ENCODE data around the gene FCAMR.

FCAMR gene

GRCh38 chr1:206970446-206970845 lies at the start of gene FCAMR:
Gene FCAMR, minus strand, starts transcription at chr1:206970460. Its CDS starts 335 bp downstream, at chr1:206970125.
- DNase-seq (ENCODE audit: low read depth) = no peak

- DNase-seq (ENCODE audit: low read depth) = no peak
Measured at GRCh38 chr1:207019661-207020060, 49.4 kb upstream of the FCAMR start.

DNA sequence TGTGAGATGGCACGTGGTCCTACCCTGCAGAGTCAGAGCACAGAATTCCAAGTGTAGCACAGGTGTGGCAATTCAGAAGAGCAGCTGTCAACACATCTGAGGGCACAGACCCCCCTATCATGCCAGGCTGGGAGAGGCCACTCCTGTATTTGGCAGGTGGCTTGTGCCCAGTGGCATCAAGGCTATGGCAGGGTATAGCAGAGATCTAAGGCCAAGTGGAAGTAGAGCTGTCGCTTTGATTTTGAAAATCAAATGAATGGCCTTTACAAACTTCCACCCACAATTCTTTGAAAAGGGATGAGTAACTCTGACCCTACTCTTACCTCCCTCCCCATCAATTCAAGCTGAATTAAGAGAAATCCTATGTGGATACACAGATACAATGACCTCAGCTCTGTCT lies 48.9 kb upstream of the FCAMR start:
- DNase-seq (ENCODE audit: low read depth) = no peak

GRCh38 chr1:207018707-207019106 lies 48.4 kb upstream of the FCAMR start:
- no peak for DNase-seq (ENCODE audit: low read depth)

GRCh38 chr1:207017615-207018559 lies 47.6 kb upstream of the FCAMR start:
- DNase-seq (ENCODE audit: low read depth) = no peak

GRCh38 chr1:207015791-207016190 lies 45.5 kb upstream of the FCAMR start:
- DNase-seq (ENCODE audit: low read depth) = no peak

GRCh38 chr1:207014728-207015127 lies 44.5 kb upstream of the FCAMR start:
- no peak for DNase-seq (ENCODE audit: low read depth)

DNA sequence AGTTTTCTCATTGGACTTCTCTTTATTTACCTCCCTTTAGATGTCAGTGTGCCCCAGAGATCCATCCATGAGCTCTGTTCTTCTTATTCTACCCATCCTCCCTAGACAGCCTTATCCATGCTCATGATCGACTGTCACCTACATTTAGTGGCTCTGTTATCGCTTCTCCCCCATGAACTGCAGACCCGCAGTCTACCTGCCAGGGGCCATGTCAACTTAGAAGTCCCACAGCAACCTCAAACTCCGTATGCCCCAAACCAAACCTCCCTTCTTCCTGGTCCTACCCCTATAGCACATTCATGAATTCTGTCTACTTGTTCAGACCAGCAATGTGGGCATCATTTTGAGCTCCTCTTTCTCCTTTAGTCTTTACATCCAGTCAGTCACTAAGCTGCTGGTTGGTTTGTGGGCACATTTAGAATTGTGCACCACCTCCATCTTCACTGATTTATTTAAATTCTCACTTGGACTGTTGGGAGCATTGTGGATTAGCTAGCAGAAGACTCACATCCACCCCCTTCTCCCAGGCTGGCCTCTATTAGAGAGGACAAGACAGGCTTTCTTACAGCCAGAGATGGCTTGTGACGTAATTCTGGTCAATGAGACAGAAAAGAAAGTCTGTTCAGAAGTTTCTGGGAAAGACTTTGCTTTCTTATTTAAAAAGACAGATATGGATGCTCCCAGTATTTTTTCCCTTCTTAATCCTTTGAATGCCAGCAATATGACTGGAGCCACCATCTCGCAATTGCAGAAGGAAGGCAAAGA lies 43.2 kb upstream of the FCAMR start:
- no peak for DNase-seq (ENCODE audit: low read depth)

DNA sequence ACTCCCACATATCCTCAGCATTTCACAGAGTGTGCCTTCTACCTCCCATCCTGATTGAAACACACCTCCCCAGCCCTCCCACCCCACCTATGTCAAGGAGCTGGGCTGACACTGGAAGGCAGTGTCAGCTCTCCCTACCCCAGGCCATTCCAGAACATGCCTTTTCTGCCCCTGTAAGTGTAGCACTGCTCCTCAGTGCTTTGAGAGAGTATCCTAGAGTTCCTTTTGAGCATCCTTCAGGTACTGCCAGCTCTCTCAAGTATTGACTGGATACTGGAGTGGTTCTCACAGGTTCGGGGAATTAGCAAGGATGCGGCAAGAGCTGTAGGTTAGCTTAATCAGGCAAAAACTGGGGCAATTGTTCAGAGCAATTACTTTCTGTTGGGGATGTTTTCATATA lies 40.5 kb upstream of the FCAMR start:
- DNase-seq (ENCODE audit: low read depth) = no peak

DNA sequence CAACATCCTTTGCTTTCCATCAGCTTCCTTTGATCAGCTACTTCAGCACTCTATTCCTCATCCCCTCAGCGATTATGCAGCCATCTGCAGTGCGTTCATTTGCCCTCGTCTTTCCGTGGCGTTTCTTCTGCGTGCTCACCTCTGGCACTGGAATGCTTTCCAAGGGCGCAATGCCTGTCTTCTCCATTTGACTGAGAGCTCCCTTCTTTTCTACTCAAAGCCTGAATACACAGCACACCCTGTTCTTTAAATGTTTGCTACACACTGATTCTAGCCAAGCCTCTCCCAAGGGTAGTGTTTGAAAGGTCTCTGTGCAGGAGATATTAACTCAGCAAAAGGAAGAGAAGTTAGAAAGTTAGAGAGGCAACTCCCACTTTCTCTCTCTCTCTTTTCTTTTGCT lies 39.7 kb upstream of the FCAMR start:
- no peak for DNase-seq (ENCODE audit: low read depth)

GRCh38 chr1:207009182-207009850 lies 39.1 kb upstream of the FCAMR start:
- DNase-seq (ENCODE audit: low read depth) = no peak

DNA sequence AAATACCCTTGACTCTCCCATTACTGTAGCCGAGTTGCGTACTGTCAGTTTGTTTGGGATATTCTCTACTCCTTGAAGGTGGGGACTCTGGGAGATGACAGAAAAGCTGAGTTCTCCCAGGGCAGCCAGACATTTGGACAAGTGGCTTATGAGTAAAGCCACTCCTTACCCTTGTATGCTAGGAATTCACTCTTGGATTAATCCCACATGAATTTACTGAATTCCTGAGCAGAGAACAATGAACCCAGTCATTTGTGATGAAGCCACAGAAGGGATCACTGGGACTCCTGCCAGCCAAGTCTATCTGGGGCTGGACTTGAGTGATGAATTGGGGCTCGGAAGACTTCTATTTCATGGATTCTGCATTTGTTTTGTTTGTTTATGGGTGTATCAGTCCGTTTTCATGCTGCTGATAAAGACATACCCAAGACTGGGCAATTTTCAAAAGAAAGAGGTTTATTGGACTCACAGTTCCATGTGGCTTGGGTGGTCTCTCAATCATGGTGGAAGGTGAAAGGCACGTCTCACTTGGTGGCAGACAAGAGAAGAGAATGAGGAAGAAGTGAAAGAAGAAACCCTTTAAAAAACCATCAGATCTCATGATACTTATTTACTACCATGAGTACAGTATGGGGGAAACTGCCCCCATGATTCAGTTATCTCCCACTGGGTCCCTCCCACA lies 37.2 kb upstream of the FCAMR start:
- DNase-seq (ENCODE audit: low read depth) = no peak

- no peak for DNase-seq (ENCODE audit: low read depth)
Measured at GRCh38 chr1:207006914-207007313, 36.7 kb upstream of the FCAMR start.

DNA sequence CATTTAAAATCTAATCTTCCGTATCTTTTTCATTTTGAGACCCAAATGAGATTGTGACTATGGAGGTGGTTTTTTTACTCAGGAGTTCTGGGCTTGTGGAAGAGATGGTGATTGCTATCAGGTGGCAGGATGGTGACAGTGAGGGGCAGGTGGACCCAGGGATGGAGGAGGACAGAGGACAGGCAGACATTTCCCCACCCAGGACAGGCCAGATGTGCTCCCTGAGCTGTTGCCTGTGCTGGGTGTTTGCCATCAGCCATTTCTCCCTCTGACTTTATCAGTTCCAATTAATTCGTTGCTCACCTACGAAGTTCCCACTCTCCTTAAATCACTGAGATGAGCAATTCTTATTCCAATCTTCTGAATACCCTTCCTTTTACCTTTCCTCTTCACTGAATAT lies 35.8 kb upstream of the FCAMR start:
- DNase-seq (ENCODE audit: low read depth) = no peak

DNA sequence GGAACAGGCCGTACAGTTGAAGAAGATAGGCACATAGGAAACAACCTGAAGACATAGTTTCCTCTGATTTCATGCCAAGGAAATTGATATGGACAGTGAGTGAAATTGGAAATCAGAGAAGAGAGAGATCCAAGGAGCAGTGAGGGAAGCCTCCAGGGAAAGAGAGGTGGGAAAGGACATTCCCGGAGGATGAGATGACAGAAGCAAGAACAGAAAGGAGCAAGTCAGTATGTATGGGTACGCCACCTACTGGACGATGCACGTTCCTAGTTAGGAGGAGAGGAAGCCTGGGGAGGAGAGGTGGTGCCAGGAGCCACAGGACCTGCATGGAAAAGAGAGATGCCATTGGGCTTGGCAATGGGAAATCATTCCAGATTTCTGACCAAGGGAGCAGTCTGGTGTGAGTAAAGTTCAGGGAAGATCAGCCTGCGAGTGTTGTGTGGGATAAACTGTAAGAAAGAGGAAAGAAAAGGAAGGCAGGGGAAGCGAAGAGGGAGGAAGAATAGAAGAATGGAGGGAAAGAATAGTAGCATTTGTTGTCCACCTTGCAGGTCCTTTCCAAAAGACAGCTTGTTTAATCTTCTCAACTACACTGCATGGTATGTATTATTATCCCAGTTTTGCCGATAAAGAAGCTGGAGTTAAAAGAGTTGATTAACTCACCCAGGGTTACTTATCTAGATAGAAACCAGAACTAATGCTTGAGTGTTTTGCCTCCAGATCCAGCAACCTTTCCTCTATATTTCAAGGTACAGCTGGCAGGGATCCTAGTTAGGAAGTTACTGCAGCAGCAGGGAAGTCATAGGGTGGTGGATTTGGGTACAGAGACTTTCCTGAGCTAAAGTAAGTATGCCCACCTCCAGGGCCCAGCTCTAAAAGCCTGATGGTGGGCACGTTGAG lies 34.9 kb upstream of the FCAMR start:
- no peak for DNase-seq (ENCODE audit: low read depth)

GRCh38 chr1:207003210-207003609 lies 33.0 kb upstream of the FCAMR start:
- DNase-seq (ENCODE audit: low read depth) = no peak

DNA sequence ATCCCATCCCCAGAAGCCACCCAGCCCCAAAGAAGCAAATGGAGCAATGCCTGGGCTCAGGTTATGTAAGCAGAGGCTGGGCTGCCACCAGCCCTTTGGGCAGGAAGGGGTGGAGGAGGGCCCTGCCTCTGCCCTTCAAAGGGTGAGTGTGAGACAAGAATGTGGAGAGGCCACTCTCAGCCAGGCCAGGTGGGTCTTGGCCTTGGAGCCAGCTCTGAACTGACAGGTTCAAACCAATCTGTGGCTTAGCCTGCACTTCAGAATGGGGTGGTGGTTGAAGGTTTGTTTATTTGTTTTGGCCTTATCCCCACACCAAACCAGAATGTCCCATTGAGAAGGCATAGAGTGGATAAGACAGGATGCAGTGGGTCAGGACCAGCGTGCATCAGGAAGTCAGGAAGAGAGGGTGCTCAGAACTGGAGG lies 32.5 kb upstream of the FCAMR start:
- DNase-seq (ENCODE audit: low read depth) = no peak

- no peak for DNase-seq (ENCODE audit: low read depth)
Measured at GRCh38 chr1:207001492-207002245, 31.4 kb upstream of the FCAMR start.

- DNase-seq (ENCODE audit: low read depth) = no peak
Measured at GRCh38 chr1:207000651-207001291, 30.5 kb upstream of the FCAMR start.

DNA sequence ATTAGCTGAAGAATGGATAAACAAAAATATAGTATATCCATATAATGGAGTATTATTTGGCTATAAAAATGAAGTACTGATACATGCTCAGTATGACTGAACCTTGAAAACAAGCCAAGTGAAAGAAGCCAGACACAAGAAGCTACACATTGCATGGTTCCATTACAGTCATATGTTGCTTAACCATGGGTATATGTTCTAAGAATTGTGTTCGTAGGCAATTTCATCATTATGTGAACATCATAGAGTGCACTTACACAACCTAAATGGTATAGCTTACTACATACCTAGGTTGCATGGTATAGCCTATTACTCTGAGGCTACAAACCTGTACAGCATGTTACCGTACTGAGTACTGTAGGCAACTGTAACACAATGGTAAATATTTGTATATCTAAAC lies 28.6 kb upstream of the FCAMR start:
- DNase-seq (ENCODE audit: low read depth) = no peak

Data from T-helper 22 cell (primary cell).